Peyer's patch (tissue), 4 donors: ENCODE measurements around the gene FAM177A1.

ENCODE experiments used
- CTCF ChIP-seq, 6 experiments: fragments of 450-650 bp in 4 of 6; fragments of 200-600 bp in 2 of 6; sonication (generic) in 1 of 6; IDR thresholded peaks; one replicate each; pipeline ENCODE4 v1.5.1; 2017 to 2019; ENCODE audit warnings: antibody characterized with exemption in 6 of 6, mild to moderate bottlenecking in 3 of 6, moderate library complexity in 1 of 6
- POLR2A ChIP-seq, 2 donors: fragments of 450-650 bp; IDR thresholded peaks; one replicate each; pipeline ENCODE4 v1.5.1; 2017; ENCODE audit warnings: antibody characterized with exemption in 2 of 2, mild to moderate bottlenecking in 2 of 2, moderate library complexity in 2 of 2

- no peak for TF ChIP-seq CTCF (IDR thresholded peaks at IDR 0.05)
- TF ChIP-seq POLR2A (IDR thresholded peaks at IDR 0.05) = no peak
These were observed 75.2 kb downstream of the FAM177A1 start for GRCh38 chr14:35121026-35121886.
